HUDEP-2 (cell line): ENCODE measurements around the gene CHST14.

Experiments used
- DNase-seq, 76 experiments: peaks; one replicate each; lab custom pipeline; 2025; ENCODE audit not compliant: unreplicated experiment in 76 of 76; lab: John Stamatoyannopoulos, UW

CHST14 gene

GRCh38 chr15:40470423-40471104, at the start of gene CHST14:
Gene CHST14 (plus strand): TSS chr15:40470984. CDS start chr15:40471214, 230 bp downstream.
- peak in 5 of 76 experiments; percentile 7 to 21 (median 9) for DNase-seq

GRCh38 chr15:40421246-40422157, 49.3 kb upstream of the CHST14 start:
- peak in 70 of 76 experiments; percentile 13 to 84 (median 63) for DNase-seq

GRCh38 chr15:40424483-40425115, 46.2 kb upstream of the CHST14 start:
- DNase-seq = no peak

GRCh38 chr15:40425681-40426080, 45.1 kb upstream of the CHST14 start:
- no peak for DNase-seq

- DNase-seq = peak in 31 of 76 experiments; percentile 11 to 64 (median 42)
These were observed 43.6 kb upstream of the CHST14 start for GRCh38 chr15:40427188-40427587.

- no peak for DNase-seq
These were observed 42.6 kb upstream of the CHST14 start for GRCh38 chr15:40428185-40428584.

- no peak for DNase-seq
These were observed 41.6 kb upstream of the CHST14 start for GRCh38 chr15:40429068-40429710.

- DNase-seq = peak in 18 of 76 experiments; percentile 5 to 53 (median 22)
These were observed 40.4 kb upstream of the CHST14 start for GRCh38 chr15:40430271-40430805.

- DNase-seq = no peak
These were observed 35.6 kb upstream of the CHST14 start for GRCh38 chr15:40435023-40435709.

GRCh38 chr15:40435710-40436089, 35.1 kb upstream of the CHST14 start:
- DNase-seq = no peak

- peak in 10 of 76 experiments; percentile 6 to 46 (median 16) for DNase-seq
These were observed 34.5 kb upstream of the CHST14 start for GRCh38 chr15:40436116-40436891.

GRCh38 chr15:40436892-40437751, 33.7 kb upstream of the CHST14 start:
- DNase-seq = peak in 2 of 76 experiments; percentile 18 to 23

GRCh38 chr15:40437752-40438687, 32.8 kb upstream of the CHST14 start:
- peak in 2 of 76 experiments; percentile 23 to 25 for DNase-seq

GRCh38 chr15:40438712-40439111, 32.1 kb upstream of the CHST14 start:
- no peak for DNase-seq

GRCh38 chr15:40439461-40439959, 31.3 kb upstream of the CHST14 start:
- DNase-seq = peak in 36 of 76 experiments; percentile 14 to 58 (median 30)

GRCh38 chr15:40439960-40440742, 30.6 kb upstream of the CHST14 start:
- DNase-seq = peak in 53 of 76 experiments; percentile 9 to 71 (median 43)
